Neuron (in vitro differentiated cells): ENCODE measurements around the gene ANXA3.

ENCODE experiments used
- H2AFZ ChIP-seq: one replicate; pipeline ENCODE4 v1.6.1; 2013; ENCODE audit warnings: low read depth, mild to moderate bottlenecking, inconsistent platforms, low read length, moderate library complexity
- H3K27me3 ChIP-seq: one replicate; pipeline ENCODE4 v1.6.1; 2013; ENCODE audit warnings: low read length; ENCODE audit not compliant: insufficient read depth
- H3K36me3 ChIP-seq: one replicate; pipeline ENCODE4 v1.6.1; 2013; ENCODE audit warnings: low read length; ENCODE audit not compliant: insufficient read depth
- H3K4me1 ChIP-seq: one replicate; pipeline ENCODE4 v1.6.1; 2013; ENCODE audit warnings: low read length; ENCODE audit not compliant: insufficient read depth
- H3K4me3 ChIP-seq: 2 replicates; pipeline ENCODE4 v1.5.1; 2013; ENCODE audit warnings: mild to moderate bottlenecking, low read length, moderate library complexity
- H3K9me3 ChIP-seq: one replicate; pipeline ENCODE4 v1.6.1; 2013; ENCODE audit warnings: low read length

The ANXA3 gene

GRCh38 chr4:78568640-78569305, 17.2 kb downstream of the ANXA3 start:
- no peaks in the 10 kb centered on the region for H3K36me3 ChIP-seq
- H3K27me3 ChIP-seq: no peaks in the 10 kb centered on the region
- H2AFZ ChIP-seq: no peak overlapping the region
- H3K4me1 ChIP-seq: peaks cover 11% of the 10 kb centered on the region
- H3K4me3 ChIP-seq: no peak overlapping the region
- H3K9me3 ChIP-seq: no peaks in the 10 kb centered on the region

GRCh38 chr4:78569306-78569821, 17.8 kb downstream of the ANXA3 start:
- Histone ChIP-seq H3K36me3 (no peaks in the 10 kb centered on the region), H3K9me3 (no peaks in the 10 kb centered on the region), H3K4me3 (no peak overlapping the region), H2AFZ (no peak overlapping the region), H3K27me3 (no peaks in the 10 kb centered on the region), H3K4me1 (peaks cover 11% of the 10 kb centered on the region)

- no peaks in the 10 kb centered on the region for H3K9me3 ChIP-seq
- no peak overlapping the region for H2AFZ ChIP-seq
- H3K4me3 ChIP-seq: no peak overlapping the region
- H3K36me3 ChIP-seq: no peaks in the 10 kb centered on the region
- no peaks in the 10 kb centered on the region for H3K27me3 ChIP-seq
- peaks cover 11% of the 10 kb centered on the region for H3K4me1 ChIP-seq
These were observed 18.5 kb downstream of the ANXA3 start for GRCh38 chr4:78570117-78570516.

- Histone ChIP-seq H3K36me3 (no peaks in the 10 kb centered on the region), H3K4me1 (peaks cover 2% of the 10 kb centered on the region), H3K9me3 (no peaks in the 10 kb centered on the region), H3K27me3 (no peaks in the 10 kb centered on the region), H3K4me3 (no peak overlapping the region), H2AFZ (no peak overlapping the region)
These were observed 20.2 kb downstream of the ANXA3 start for GRCh38 chr4:78571804-78572203.

- Histone ChIP-seq H3K4me1 (no peaks in the 10 kb centered on the region), H3K27me3 (no peaks in the 10 kb centered on the region), H3K36me3 (no peaks in the 10 kb centered on the region), H3K9me3 (no peaks in the 10 kb centered on the region), H2AFZ (no peak overlapping the region), H3K4me3 (no peak overlapping the region)
These were observed 27.3 kb downstream of the ANXA3 start for GRCh38 chr4:78578674-78579425.

- no peaks in the 10 kb centered on the region for H3K36me3 ChIP-seq
- no peak overlapping the region for H3K4me3 ChIP-seq
- H2AFZ ChIP-seq: no peak overlapping the region
- no peaks in the 10 kb centered on the region for H3K9me3 ChIP-seq
- H3K27me3 ChIP-seq: no peaks in the 10 kb centered on the region
- H3K4me1 ChIP-seq: no peaks in the 10 kb centered on the region
These were observed 30.0 kb downstream of the ANXA3 start for GRCh38 chr4:78581618-78582017.

GRCh38 chr4:78584863-78585547, 33.4 kb downstream of the ANXA3 start:
- H3K36me3 ChIP-seq: no peaks in the 10 kb centered on the region
- H3K27me3 ChIP-seq: no peaks in the 10 kb centered on the region

GRCh38 chr4:78585633-78586032, 34.1 kb downstream of the ANXA3 start:
- Histone ChIP-seq H2AFZ (no peak overlapping the region), H3K36me3 (no peaks in the 10 kb centered on the region), H3K4me3 (no peak overlapping the region), H3K27me3 (no peaks in the 10 kb centered on the region), H3K4me1 (peaks cover 10% of the 10 kb centered on the region), H3K9me3 (no peaks in the 10 kb centered on the region)

More at GRCh38 chr4:78584863-78585547, 33.4 kb downstream of the ANXA3 start:
- Histone ChIP-seq H3K4me1 (peaks cover 10% of the 10 kb centered on the region), H3K9me3 (no peaks in the 10 kb centered on the region), H2AFZ (no peak overlapping the region), H3K4me3 (no peak overlapping the region)

- Histone ChIP-seq H3K27me3 (no peaks in the 10 kb centered on the region), H3K9me3 (no peaks in the 10 kb centered on the region), H3K36me3 (no peaks in the 10 kb centered on the region), H2AFZ (no peak overlapping the region), H3K4me3 (no peak overlapping the region), H3K4me1 (peaks cover 10% of the 10 kb centered on the region)
These were observed 37.5 kb downstream of the ANXA3 start for GRCh38 chr4:78588894-78589545.

GRCh38 chr4:78591404-78591803, 39.8 kb downstream of the ANXA3 start:
- H3K4me1 ChIP-seq: peaks cover 10% of the 10 kb centered on the region

GRCh38 chr4:78592088-78592783, 40.7 kb downstream of the ANXA3 start:
- no peaks in the 10 kb centered on the region for H3K36me3 ChIP-seq
- peaks cover 10% of the 10 kb centered on the region for H3K4me1 ChIP-seq
- H2AFZ ChIP-seq: no peak overlapping the region
- H3K4me3 ChIP-seq: no peak overlapping the region
- no peaks in the 10 kb centered on the region for H3K9me3 ChIP-seq
- no peaks in the 10 kb centered on the region for H3K27me3 ChIP-seq

More at GRCh38 chr4:78591404-78591803, 39.8 kb downstream of the ANXA3 start:
- Histone ChIP-seq H3K27me3 (no peaks in the 10 kb centered on the region), H3K36me3 (no peaks in the 10 kb centered on the region), H3K9me3 (no peaks in the 10 kb centered on the region), H2AFZ (no peak overlapping the region), H3K4me3 (no peak overlapping the region)

GRCh38 chr4:78596111-78596742, 44.7 kb downstream of the ANXA3 start:
- Histone ChIP-seq H3K27me3 (no peaks in the 10 kb centered on the region), H3K4me1 (no peaks in the 10 kb centered on the region), H3K36me3 (no peaks in the 10 kb centered on the region), H2AFZ (no peak overlapping the region), H3K9me3 (no peaks in the 10 kb centered on the region), H3K4me3 (no peak overlapping the region)
